ENCODE measurements around the gene MOV10L1.
A peak's percentile ranks its signal among the peaks of the same experiment; 100 is the strongest.

The MOV10L1 gene

DNA sequence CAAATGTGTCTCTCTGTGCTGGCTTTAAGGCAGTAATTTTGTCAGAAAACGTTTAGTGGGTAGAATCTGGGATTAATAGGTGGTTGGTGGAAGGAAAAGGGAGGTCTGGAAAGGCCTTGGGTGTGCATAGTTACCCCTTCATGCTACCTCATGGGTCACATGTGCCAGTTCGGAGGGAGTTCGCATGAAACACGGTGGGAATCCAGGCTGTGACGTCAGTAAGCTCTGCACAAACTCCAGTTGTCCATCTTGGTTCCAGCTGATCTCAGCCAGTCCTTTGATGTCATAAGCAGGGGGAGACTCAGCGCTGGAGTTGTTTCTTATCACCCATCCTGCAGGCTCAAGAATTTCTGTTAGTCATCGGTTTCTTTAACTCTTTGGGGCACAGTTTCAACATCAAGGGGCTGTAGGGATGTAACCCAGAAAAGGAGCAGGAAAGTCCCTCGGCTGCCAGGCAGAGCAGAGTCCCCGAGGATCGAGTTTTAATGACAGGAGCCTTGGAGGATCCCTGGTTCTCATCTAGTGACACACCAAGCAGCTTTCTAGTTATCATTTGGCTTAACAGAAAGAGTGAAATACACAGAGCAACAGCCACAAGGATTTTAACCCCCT is 28.9 kb downstream of the MOV10L1 start:
- no peak overlapping the region for H3K4me3 ChIP-seq (ENCODE audit: low read length)
- TF ChIP-seq, protein P1, sequence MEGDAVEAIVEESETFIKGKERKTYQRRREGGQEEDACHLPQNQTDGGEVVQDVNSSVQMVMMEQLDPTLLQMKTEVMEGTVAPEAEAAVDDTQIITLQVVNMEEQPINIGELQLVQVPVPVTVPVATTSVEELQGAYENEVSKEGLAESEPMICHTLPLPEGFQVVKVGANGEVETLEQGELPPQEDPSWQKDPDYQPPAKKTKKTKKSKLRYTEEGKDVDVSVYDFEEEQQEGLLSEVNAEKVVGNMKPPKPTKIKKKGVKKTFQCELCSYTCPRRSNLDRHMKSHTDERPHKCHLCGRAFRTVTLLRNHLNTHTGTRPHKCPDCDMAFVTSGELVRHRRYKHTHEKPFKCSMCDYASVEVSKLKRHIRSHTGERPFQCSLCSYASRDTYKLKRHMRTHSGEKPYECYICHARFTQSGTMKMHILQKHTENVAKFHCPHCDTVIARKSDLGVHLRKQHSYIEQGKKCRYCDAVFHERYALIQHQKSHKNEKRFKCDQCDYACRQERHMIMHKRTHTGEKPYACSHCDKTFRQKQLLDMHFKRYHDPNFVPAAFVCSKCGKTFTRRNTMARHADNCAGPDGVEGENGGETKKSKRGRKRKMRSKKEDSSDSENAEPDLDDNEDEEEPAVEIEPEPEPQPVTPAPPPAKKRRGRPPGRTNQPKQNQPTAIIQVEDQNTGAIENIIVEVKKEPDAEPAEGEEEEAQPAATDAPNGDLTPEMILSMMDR (conservative IDR thresholded peaks at IDR 0.05; ENCODE audit: low read length), result no peak
- DNase-seq (ENCODE audit: low read depth), result peak; percentile 63

DNA sequence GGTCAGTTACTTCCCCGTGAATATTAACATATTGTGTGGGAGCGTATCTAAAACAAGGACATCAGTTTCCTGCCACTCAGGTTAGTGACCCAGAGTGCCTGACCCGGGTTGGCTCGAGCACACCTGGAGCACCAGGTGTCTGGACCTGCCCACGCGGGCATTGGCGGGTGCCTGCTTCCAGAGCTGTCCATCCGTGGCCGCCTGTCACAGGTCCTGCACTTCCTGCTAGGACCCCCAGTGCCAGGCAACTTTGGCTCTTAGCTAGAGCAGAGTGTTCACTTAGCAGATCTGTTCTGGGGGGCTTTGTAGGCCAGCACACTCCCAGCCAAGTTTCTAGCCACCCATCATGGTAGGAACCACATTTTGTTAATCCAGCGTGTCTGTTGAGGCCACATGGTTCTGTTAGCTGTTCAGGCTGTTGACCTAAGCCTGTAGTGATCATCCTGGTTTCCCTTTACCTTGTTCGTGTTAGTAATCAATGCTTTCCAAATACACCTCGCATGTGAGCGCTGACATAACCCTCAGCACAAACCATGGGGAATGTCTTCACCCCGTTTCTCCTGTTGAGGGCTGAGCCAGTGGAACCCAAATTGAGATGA is 29.5 kb downstream of the MOV10L1 start:
- TF ChIP-seq, protein P1 (conservative IDR thresholded peaks at IDR 0.05; ENCODE audit: low read length), result no peak
- no peak overlapping the region for H3K4me3 ChIP-seq (ENCODE audit: low read length)
- no peak for DNase-seq (ENCODE audit: low read depth)

GRCh38 chr22:50119768-50120251 is 30.0 kb downstream of the MOV10L1 start:
- TF ChIP-seq, protein P1 (conservative IDR thresholded peaks at IDR 0.05; ENCODE audit: low read length), result no peak
- peak; percentile 40 for DNase-seq (ENCODE audit: low read depth)
- H3K4me3 ChIP-seq (ENCODE audit: low read length), result no peak overlapping the region

GRCh38 chr22:50121202-50121740 is 31.5 kb downstream of the MOV10L1 start:
- TF ChIP-seq, protein P1 (conservative IDR thresholded peaks at IDR 0.05; ENCODE audit: low read length), result no peak
- no peak for DNase-seq (ENCODE audit: low read depth)
- H3K4me3 ChIP-seq (ENCODE audit: low read length), result no peak overlapping the region

GRCh38 chr22:50123119-50123518 is 33.3 kb downstream of the MOV10L1 start:
- DNase-seq (ENCODE audit: low read depth), result no peak
- TF ChIP-seq, protein P1 (conservative IDR thresholded peaks at IDR 0.05; ENCODE audit: low read length), result no peak

DNA sequence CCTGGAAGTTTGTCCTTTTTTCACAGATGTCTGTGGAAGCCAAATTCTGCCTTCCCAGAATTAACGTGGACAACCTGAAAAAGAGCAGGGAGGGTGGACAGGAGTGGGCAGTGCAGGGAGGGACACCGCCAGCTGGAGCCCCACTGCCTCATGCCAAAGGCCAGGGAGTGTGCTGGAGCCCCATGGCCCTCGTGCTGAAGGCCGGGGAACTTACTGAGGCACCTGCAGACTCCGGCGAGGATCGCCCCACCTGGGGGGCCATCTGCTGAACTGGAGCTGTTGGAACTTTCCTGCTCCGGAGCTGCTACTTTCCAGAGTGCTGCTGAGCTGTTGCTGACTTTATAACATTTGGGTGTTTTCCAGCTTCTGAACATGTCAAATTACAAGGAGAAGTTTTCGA is 35.2 kb downstream of the MOV10L1 start:
- H3K4me3 ChIP-seq (ENCODE audit: low read length), result no peak overlapping the region
- TF ChIP-seq, protein P1 (conservative IDR thresholded peaks at IDR 0.05; ENCODE audit: low read length), result no peak
- no peak for DNase-seq (ENCODE audit: low read depth)

More at GRCh38 chr22:50123119-50123518, 33.3 kb downstream of the MOV10L1 start:
- no peak overlapping the region for H3K4me3 ChIP-seq (ENCODE audit: low read length)

Data from AG10803 (cell line).